Tibial nerve (tissue), 4 donors: ENCODE results near the gene ARL5C. TPM values are rescaled to one million over a fixed set of nuclear protein-coding genes. Genes with fewer than 3 reads are reported as not detected.

ENCODE experiments used
- DNase-seq, 2 donors: peaks; one replicate each; pipeline ENCODE4 v3.0.0-alpha.2; 2019; ENCODE audit warnings: low spot score in 2 of 2
- H3K27ac ChIP-seq, 4 donors: fragments of 200-600 bp; sonication (generic) in 3 of 4; one replicate each; pipeline ENCODE4 v1.5.1; 2017 to 2019; ENCODE audit warnings: mild to moderate bottlenecking in 1 of 4
- H3K27me3 ChIP-seq, 2 donors: fragments of 200-600 bp; sonication (generic) in 1 of 2; one replicate each; pipeline versions ENCODE4 v1.5.1 to v1.6.0; 2017 to 2019
- H3K36me3 ChIP-seq, 3 donors: fragments of 200-600 bp; sonication (generic); one replicate each; pipeline ENCODE4 v1.5.1; 2018 to 2019
- H3K4me1 ChIP-seq, 4 donors: fragments of 200-600 bp; sonication (generic) in 3 of 4; one replicate each; pipeline ENCODE4 v1.5.1; 2017 to 2019
- H3K4me3 ChIP-seq, 4 donors: fragments of 200-600 bp; sonication (generic) in 3 of 4; one replicate each; pipeline ENCODE4 v1.5.1; 2017 to 2019; ENCODE audit warnings: mild to moderate bottlenecking in 1 of 4, moderate library complexity in 1 of 4
- H3K9me3 ChIP-seq, 4 donors: fragments of 200-600 bp; sonication (generic) in 3 of 4; one replicate each; pipeline ENCODE4 v1.5.1; 2017 to 2019
- CTCF ChIP-seq, 5 experiments: fragments of 200-600 bp in 3 of 5; fragments of 450-650 bp in 2 of 5; sonication (generic) in 3 of 5; IDR thresholded peaks; one replicate each; pipeline ENCODE4 v1.5.1; 2016 to 2019; ENCODE audit warnings: antibody characterized with exemption in 5 of 5, mild to moderate bottlenecking in 3 of 5, moderate library complexity in 2 of 5
- EP300 ChIP-seq, 2 donors: sonication (generic); formaldehyde crosslinking; IDR thresholded peaks; one replicate each; pipeline ENCODE4 v1.6.1; 2017; ENCODE audit warnings: antibody characterized with exemption in 2 of 2, mild to moderate bottlenecking in 1 of 2
- POLR2A ChIP-seq, 2 donors: fragments of 450-650 bp; IDR thresholded peaks; one replicate each; pipeline ENCODE4 v1.6.1; 2017; ENCODE audit warnings: antibody characterized with exemption in 2 of 2, mild to moderate bottlenecking in 2 of 2, moderate library complexity in 2 of 2
- WGBS, 2 donors: methylation state at CpG; one replicate each; pipeline ENCODE4 v1.1.5; 2018; 5-methylcytosine and 5-hydroxymethylcytosine counted together
- total RNA-seq, 4 donors: library from RNA; depleted of rRNA; stranded (reverse); fragments of >200 nt; gene quantifications; one replicate each; pipeline ENCODE4 v1.1.0, GENCODE V29; 2016

Gene ARL5C
- total RNA-seq, 4 donors from 2014 or later, result not detected

- TF ChIP-seq CTCF (IDR thresholded peaks at IDR 0.05), result no peak
- no peak for TF ChIP-seq EP300 (IDR thresholded peaks at IDR 0.05)
- TF ChIP-seq POLR2A (IDR thresholded peaks at IDR 0.05), result no peak
Measured at GRCh38 chr17:39191750-39192510, 26.0 kb upstream of the ARL5C start.

GRCh38 chr17:39187152-39187830 lies 21.3 kb upstream of the ARL5C start:
- no peak overlapping the region for H3K27ac ChIP-seq
- WGBS, 2 donors, result 92 to 96% methylated on average over 9 of the region's 9 CpGs
- peaks cover 0 to 100% (median 2%) of the 10 kb centered on the region in 3 donors for H3K36me3 ChIP-seq

More at GRCh38 chr17:39191750-39192510, 26.0 kb upstream of the ARL5C start:
- Histone ChIP-seq H3K4me3 (no peak overlapping the region), H3K9me3 (no peaks in the 10 kb centered on the region), H3K27me3 (no peaks in the 10 kb centered on the region), H3K36me3 (peaks cover 0 to 71% (median 2%) of the 10 kb centered on the region in 3 donors), H3K27ac (no peak overlapping the region), H3K4me1 (peaks cover 0 to 27% (median 19%) of the 10 kb centered on the region in 4 donors)
- DNase-seq, result no peak
- 88 to 89% methylated on average over 9 of the region's 9 CpGs for WGBS, 2 donors

GRCh38 chr17:39186481-39187002 lies 20.6 kb upstream of the ARL5C start:
- peaks cover 0 to 100% (median 2%) of the 10 kb centered on the region in 3 donors for H3K36me3 ChIP-seq

More at GRCh38 chr17:39187152-39187830, 21.3 kb upstream of the ARL5C start:
- H3K4me1 ChIP-seq, result no peaks in the 10 kb centered on the region
- DNase-seq, result no peak
- no peak overlapping the region for H3K4me3 ChIP-seq
- H3K27me3 ChIP-seq, result no peaks in the 10 kb centered on the region
- H3K9me3 ChIP-seq, result no peaks in the 10 kb centered on the region
- TF ChIP-seq POLR2A (IDR thresholded peaks at IDR 0.05), result no peak
- TF ChIP-seq CTCF (IDR thresholded peaks at IDR 0.05), result no peak
- no peak for TF ChIP-seq EP300 (IDR thresholded peaks at IDR 0.05)

GRCh38 chr17:39183720-39184119 lies 17.8 kb upstream of the ARL5C start:
- no peaks in the 10 kb centered on the region for H3K27me3 ChIP-seq
- no peaks in the 10 kb centered on the region for H3K9me3 ChIP-seq
- no peaks in the 10 kb centered on the region for H3K4me1 ChIP-seq
- peaks cover 0 to 96% (median 2%) of the 10 kb centered on the region in 3 donors for H3K36me3 ChIP-seq
- H3K27ac ChIP-seq, result no peak overlapping the region
- DNase-seq, result no peak
- WGBS, 2 donors, result 88 to 89% methylated on average over 10 of the region's 10 CpGs
- H3K4me3 ChIP-seq, result no peak overlapping the region
- TF ChIP-seq CTCF (IDR thresholded peaks at IDR 0.05) (no peak), POLR2A (IDR thresholded peaks at IDR 0.05) (no peak), EP300 (IDR thresholded peaks at IDR 0.05) (no peak)

More at GRCh38 chr17:39186481-39187002, 20.6 kb upstream of the ARL5C start:
- no peak for TF ChIP-seq POLR2A (IDR thresholded peaks at IDR 0.05)
- no peak for TF ChIP-seq EP300 (IDR thresholded peaks at IDR 0.05)
- no peak for TF ChIP-seq CTCF (IDR thresholded peaks at IDR 0.05)
- DNase-seq, result no peak
- WGBS, 2 donors, result 93 to 94% methylated on average over 12 to 15 of the region's 15 CpGs
- H3K27me3 ChIP-seq, result no peaks in the 10 kb centered on the region
- H3K9me3 ChIP-seq, result no peaks in the 10 kb centered on the region
- H3K27ac ChIP-seq, result no peak overlapping the region
- no peak overlapping the region for H3K4me3 ChIP-seq
- H3K4me1 ChIP-seq, result no peaks in the 10 kb centered on the region

GRCh38 chr17:39183045-39183444 lies 17.1 kb upstream of the ARL5C start:
- Histone ChIP-seq H3K27me3 (no peaks in the 10 kb centered on the region), H3K27ac (no peak overlapping the region), H3K4me3 (no peak overlapping the region), H3K36me3 (peaks cover 0 to 89% (median 0%) of the 10 kb centered on the region in 3 donors), H3K9me3 (no peaks in the 10 kb centered on the region), H3K4me1 (no peaks in the 10 kb centered on the region)
- 93 to 94% methylated on average over 5 of the region's 5 CpGs for WGBS, 2 donors
- no peak for DNase-seq
- TF ChIP-seq CTCF (IDR thresholded peaks at IDR 0.05) (no peak), POLR2A (IDR thresholded peaks at IDR 0.05) (no peak), EP300 (IDR thresholded peaks at IDR 0.05) (no peak)
